Endothelial cell of umbilical vein (primary cell): Measurements from ENCODE around the gene NUP50. TPM values are rescaled to one million over a fixed set of nuclear protein-coding genes. Genes with fewer than 3 reads are reported as not detected.

Experiments
- BruUV-seq: library from RNA; stranded (reverse); fragments of 400-500 nt; replicated peaks from 2 replicates; lab custom pipeline; 2021; lab: Mats Ljungman, UMichigan
- CTCF ChIA-PET: fragments of 300-600, 350-600 bp; sonication (Branson Sonifier 250); formaldehyde crosslinking; loops from one replicate; lab custom pipeline; 2021; ENCODE audit warnings: antibody characterized with exemption, inconsistent platforms; lab: Charles Lee
- POLR2A ChIA-PET: fragments of 300-600, 350-600 bp; sonication (Branson Sonifier 250); formaldehyde crosslinking; loops from one replicate; lab custom pipeline; 2021; ENCODE audit warnings: antibody characterized with exemption, inconsistent platforms; lab: Charles Lee
- DNase-seq: peaks from one replicate; pipeline ENCODE4 v3.0.0-alpha.2; 2011; ENCODE audit warnings: low read depth, low spot score
- FAIRE-seq: peaks from 2 replicates; lab custom pipeline; 2011; peaks lifted over from hg19 to GRCh38; lab: Jason Lieb, UNC
- H2AFZ ChIP-seq: 2 replicates; pipeline ENCODE4 v1.6.0; 2012; ENCODE audit warnings: low read depth, low read length, control low read depth, inconsistent platforms
- H3K27ac ChIP-seq: 2 replicates; pipeline ENCODE4 v1.5.1; 2011; ENCODE audit warnings: low read depth, mild to moderate bottlenecking, control low read depth, low read length, moderate library complexity; ENCODE audit not compliant: insufficient read depth
- H3K27me3 ChIP-seq, 2 experiments: 2 replicates each; pipeline versions ENCODE4 v1.6.0 to v1.6.1; 2011; ENCODE audit warnings: low read length in 2 of 2, mixed read lengths in 1 of 2; ENCODE audit not compliant: control insufficient read depth in 2 of 2, insufficient read depth in 2 of 2
- H3K36me3 ChIP-seq, 2 experiments: 2 replicates in 1 of 2; 3 replicates in 1 of 2; pipeline ENCODE4 v1.5.1; 2011; ENCODE audit warnings: low read length in 2 of 2, mild to moderate bottlenecking in 1 of 2, moderate library complexity in 1 of 2; ENCODE audit not compliant: control insufficient read depth in 2 of 2, insufficient read depth in 2 of 2; ENCODE audit errors: extremely low read depth in 1 of 2
- H3K4me1 ChIP-seq: 3 replicates; pipeline ENCODE4 v1.5.1; 2011; ENCODE audit warnings: mild to moderate bottlenecking, low read length; ENCODE audit not compliant: control insufficient read depth, insufficient read depth; ENCODE audit errors: extremely low read depth
- H3K4me2 ChIP-seq: 2 replicates; pipeline ENCODE4 v1.6.1; 2011; ENCODE audit warnings: low read length, control low read depth, mixed read lengths; ENCODE audit not compliant: insufficient read depth
- H3K4me3 ChIP-seq, 3 experiments: fragments of 200-600 bp in 1 of 3; sonication (generic), shearing (Covaris generic) in 1 of 3; replicated peaks in 1 of 3; 2 replicates each; pipeline ENCODE4 v1.5.1; 2011 to 2016; ENCODE audit warnings: control low read depth in 3 of 3, low read length in 3 of 3, mild to moderate bottlenecking in 2 of 3, inconsistent platforms in 1 of 3, low read depth in 1 of 3, moderate library complexity in 1 of 3; ENCODE audit not compliant: insufficient read depth in 1 of 3
- H3K79me2 ChIP-seq: 2 replicates; pipeline ENCODE4 v1.6.0; 2012; ENCODE audit warnings: low read length, inconsistent platforms; ENCODE audit not compliant: control insufficient read depth, insufficient read depth
- H3K9ac ChIP-seq: replicated peaks from 2 replicates; pipeline ENCODE3; 2011; ENCODE audit warnings: low read length, control low read depth; ENCODE audit not compliant: insufficient read depth; ENCODE audit errors: extremely low read depth
- H3K9me1 ChIP-seq: replicated peaks from 3 replicates; pipeline ENCODE4 v1.6.0; 2011; ENCODE audit warnings: mild to moderate bottlenecking, low read length; ENCODE audit not compliant: control insufficient read depth, insufficient read depth; ENCODE audit errors: extremely low read depth
- H3K9me3 ChIP-seq: replicated peaks from 2 replicates; pipeline ENCODE4 v1.5.1; 2012; ENCODE audit warnings: low read length, inconsistent platforms; ENCODE audit not compliant: control insufficient read depth, insufficient read depth
- H4K20me1 ChIP-seq: replicated peaks from 2 replicates; pipeline ENCODE3; 2011; ENCODE audit warnings: mild to moderate bottlenecking, low read length; ENCODE audit not compliant: control insufficient read depth, insufficient read depth; ENCODE audit errors: extremely low read depth
- EZH2 ChIP-seq: IDR thresholded peaks from 2 replicates; pipeline ENCODE4 v1.6.1; 2012; ENCODE audit warnings: borderline replicate concordance, low read depth, mild to moderate bottlenecking, moderate library complexity, low read length, inconsistent platforms; ENCODE audit not compliant: severe bottlenecking
- FOS ChIP-seq: IDR thresholded peaks from 2 replicates; pipeline ENCODE4 v1.6.1; 2011; ENCODE audit warnings: mild to moderate bottlenecking, low read length, moderate library complexity, borderline replicate concordance; ENCODE audit not compliant: insufficient read depth
- GATA2 ChIP-seq: IDR thresholded peaks from 2 replicates; pipeline ENCODE4 v1.7.0; 2011; ENCODE audit warnings: low read depth, mild to moderate bottlenecking, moderate library complexity, mixed read lengths, low read length; ENCODE audit not compliant: insufficient read length, insufficient read depth
- JUN ChIP-seq: IDR thresholded peaks from 2 replicates; pipeline ENCODE4 v1.6.1; 2011; ENCODE audit warnings: borderline replicate concordance, low read depth; ENCODE audit not compliant: insufficient read length, insufficient read depth
- MYC ChIP-seq: IDR thresholded peaks from one replicate; pipeline ENCODE4 v1.6.1; 2011; ENCODE audit warnings: mild to moderate bottlenecking, low read depth, low read length
- POLR2A ChIP-seq: IDR thresholded peaks from 2 replicates; pipeline ENCODE4 v1.6.1; 2012; ENCODE audit warnings: low read depth, mild to moderate bottlenecking, control low read depth, low read length
- POLR2AphosphoS5 ChIP-seq: IDR thresholded peaks from 2 replicates; pipeline ENCODE4 v1.6.1; 2012; ENCODE audit warnings: low read depth, mild to moderate bottlenecking, control low read depth, low read length, moderate library complexity; ENCODE audit not compliant: insufficient read depth
- dilution Hi-C: fragments of 300-500 bp; cut with MboI; formaldehyde crosslinking; loops from one replicate; pipeline ENCODE4 v1.15.0; 2019; ENCODE audit warnings: low sequenced_read_pairs; ENCODE audit not compliant: extremely low pct_ligation_motif_present
- intact Hi-C: fragments of 100-400 bp; cut with micrococcal nuclease; formaldehyde crosslinking; loops from one replicate; pipeline ENCODE4 v1.10.0; 2022
- polyA plus RNA-seq, 4 experiments: library from polyadenylated mRNA; depleted of rRNA in 3 of 4; stranded (reverse) in 3 of 4; unstranded in 1 of 4; fragments of >200 nt; gene quantifications; 2 replicates each; pipeline versions ENCODE4 v1.2.1 to v1.2.3, GENCODE V29; 2011 to 2012; ENCODE audit warnings: missing spikeins in 1 of 4
- total RNA-seq: library from RNA; stranded (reverse); gene quantifications from 2 replicates; pipeline ENCODE4 v1.2.3, GENCODE V29; 2021
- TF ChIP-seq, protein P1 (sequence below): IDR thresholded peaks from 2 replicates; pipeline ENCODE4 v1.6.1; 2011; ENCODE audit not compliant: insufficient read depth, insufficient read length
- TF ChIP-seq, protein P2 (sequence below), 2 donors: IDR thresholded peaks; 1 replicate in 1 of 2; 2 replicates in 1 of 2; pipeline ENCODE4 v1.5.1; 2011; ENCODE audit warnings: low read length in 2 of 2, mild to moderate bottlenecking in 2 of 2, moderate library complexity in 2 of 2, control low read depth in 1 of 2, inconsistent platforms in 1 of 2, low read depth in 1 of 2; ENCODE audit not compliant: insufficient read depth in 1 of 2; ENCODE audit errors: extremely low read depth in 1 of 2

Gene NUP50
- total and polyA plus RNA-seq, 2 donors (not counting 3 experiments of a cell fraction or from before 2014, with no cell fraction given), result 12.4 to 90.9 TPM

DNA sequence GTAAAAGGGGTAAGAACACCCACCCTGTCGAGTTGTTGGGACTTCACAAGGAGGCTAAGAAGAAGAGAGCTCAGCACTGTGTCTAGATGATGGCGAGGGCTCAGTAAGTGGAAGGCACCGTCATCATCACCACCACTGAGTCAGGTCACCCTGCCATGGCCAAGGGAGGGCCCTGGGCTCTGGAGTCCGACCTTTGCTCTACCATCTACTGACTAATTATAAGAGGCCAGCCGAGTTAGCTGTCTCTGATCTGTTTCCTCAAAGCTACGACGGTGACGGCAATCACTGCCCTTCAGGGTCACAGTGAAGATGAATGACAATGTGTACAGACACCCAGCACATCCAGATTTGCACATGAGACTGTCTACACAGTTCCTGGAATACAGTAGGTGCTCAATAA, 47.7 kb downstream of the NUP50 start:
- Histone ChIP-seq H3K27ac (no peak overlapping the region), H3K4me2 (no peak overlapping the region), H4K20me1 (no peaks in the 10 kb centered on the region), H3K27me3 (no peaks in the 10 kb centered on the region), H3K9me3 (no peaks in the 10 kb centered on the region), H3K79me2 (no peaks in the 10 kb centered on the region), H3K4me3 (no peak overlapping the region), H3K36me3 (no peaks in the 10 kb centered on the region), H3K9ac (no peak overlapping the region), H3K4me1 (peaks cover 12% of the 10 kb centered on the region), H3K9me1 (no peaks in the 10 kb centered on the region), H2AFZ (no peak overlapping the region)
- intact Hi-C loops (no loop called here), dilution Hi-C loops (no loop called here)
- no TSS peak for BruUV-seq
- DNase-seq (no peak), FAIRE-seq (no peak)
- ChIA-PET POLR2A (no interaction called here), CTCF (interaction anchor here (1.0 to 1.2 kb wide), 2 partner anchors 19 to 31 kb away, joined by 3 read pairs; no protein-coding TSS in a partner anchor)
- no peak for TF ChIP-seq JUN
- no peak for TF ChIP-seq POLR2A
- no peak for TF ChIP-seq FOS
- no peak for TF ChIP-seq GATA2
- TF ChIP-seq MYC, result no peak
- TF ChIP-seq EZH2, result no peak

DNA sequence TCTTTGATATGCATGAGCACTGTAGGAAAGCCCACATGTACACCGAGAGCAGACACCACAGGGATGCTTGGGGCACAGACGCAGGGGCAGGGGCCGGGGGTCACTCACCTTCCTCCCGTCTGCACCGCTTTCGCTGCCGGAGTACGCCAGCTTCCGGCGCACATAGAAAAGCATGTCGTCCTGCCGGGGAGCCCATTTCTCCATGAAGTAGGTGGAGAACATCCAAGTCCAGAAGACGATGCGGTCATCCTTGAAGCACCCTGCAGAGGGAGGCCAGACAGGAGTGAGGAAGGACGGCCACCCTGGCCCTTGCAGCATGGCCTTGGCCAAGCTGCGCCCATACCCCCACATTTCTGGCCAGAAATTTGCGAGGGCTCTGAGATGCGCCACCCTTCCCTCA, 48.1 kb downstream of the NUP50 start:
- Histone ChIP-seq H3K4me1 (peaks cover 12% of the 10 kb centered on the region), H3K27me3 (no peaks in the 10 kb centered on the region), H3K36me3 (no peaks in the 10 kb centered on the region), H3K4me3 (peak overlapping the region in 1 of 3 experiments; percentile 14), H3K79me2 (no peaks in the 10 kb centered on the region), H3K9me1 (no peaks in the 10 kb centered on the region), H4K20me1 (no peaks in the 10 kb centered on the region), H3K27ac (peak overlapping the region; percentile 44), H2AFZ (peak overlapping the region; percentile 17), H3K9me3 (no peaks in the 10 kb centered on the region), H3K9ac (no peak overlapping the region), H3K4me2 (no peak overlapping the region)
- dilution Hi-C loops (no loop called here), intact Hi-C loops (loop anchor here (1.0 kb wide), 1 partner anchor 51 kb away; no protein-coding TSS in a partner anchor)
- CTCF ChIA-PET, result interaction anchor here (1.0 to 1.2 kb wide), 3 partner anchors 9 to 31 kb away, joined by 3 to 6 read pairs (median 3); no protein-coding TSS in a partner anchor
- DNase-seq (no peak), FAIRE-seq (no peak)
- POLR2A ChIA-PET, result no interaction called here
- BruUV-seq, result no TSS peak
- TF ChIP-seq POLR2A, result no peak
- TF ChIP-seq MYC, result no peak
- no peak for TF ChIP-seq JUN
- TF ChIP-seq, protein P1, sequence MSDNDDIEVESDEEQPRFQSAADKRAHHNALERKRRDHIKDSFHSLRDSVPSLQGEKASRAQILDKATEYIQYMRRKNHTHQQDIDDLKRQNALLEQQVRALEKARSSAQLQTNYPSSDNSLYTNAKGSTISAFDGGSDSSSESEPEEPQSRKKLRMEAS, result no peak
- no peak for TF ChIP-seq POLR2AphosphoS5
- TF ChIP-seq FOS, result no peak
- TF ChIP-seq, protein P2, sequence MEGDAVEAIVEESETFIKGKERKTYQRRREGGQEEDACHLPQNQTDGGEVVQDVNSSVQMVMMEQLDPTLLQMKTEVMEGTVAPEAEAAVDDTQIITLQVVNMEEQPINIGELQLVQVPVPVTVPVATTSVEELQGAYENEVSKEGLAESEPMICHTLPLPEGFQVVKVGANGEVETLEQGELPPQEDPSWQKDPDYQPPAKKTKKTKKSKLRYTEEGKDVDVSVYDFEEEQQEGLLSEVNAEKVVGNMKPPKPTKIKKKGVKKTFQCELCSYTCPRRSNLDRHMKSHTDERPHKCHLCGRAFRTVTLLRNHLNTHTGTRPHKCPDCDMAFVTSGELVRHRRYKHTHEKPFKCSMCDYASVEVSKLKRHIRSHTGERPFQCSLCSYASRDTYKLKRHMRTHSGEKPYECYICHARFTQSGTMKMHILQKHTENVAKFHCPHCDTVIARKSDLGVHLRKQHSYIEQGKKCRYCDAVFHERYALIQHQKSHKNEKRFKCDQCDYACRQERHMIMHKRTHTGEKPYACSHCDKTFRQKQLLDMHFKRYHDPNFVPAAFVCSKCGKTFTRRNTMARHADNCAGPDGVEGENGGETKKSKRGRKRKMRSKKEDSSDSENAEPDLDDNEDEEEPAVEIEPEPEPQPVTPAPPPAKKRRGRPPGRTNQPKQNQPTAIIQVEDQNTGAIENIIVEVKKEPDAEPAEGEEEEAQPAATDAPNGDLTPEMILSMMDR (IDR thresholded peaks at IDR 0.05; ENCODE audit: extremely low read depth in 1 of 2, insufficient read depth in 1 of 2, low read depth in 1 of 2, low read length in 2 of 2), result no peak
- TF ChIP-seq EZH2, result no peak
- no peak for TF ChIP-seq GATA2
